GM18526 (cell line): Measurements from ENCODE around the gene LY9.

Experiments used
- POLR2A ChIP-seq: IDR thresholded peaks from 3 replicates; pipeline ENCODE4 v1.6.1; 2011; ENCODE audit not compliant: insufficient read length; ENCODE audit errors: extremely low read depth

Gene LY9

GRCh38 chr1:160859166-160859565, 63.2 kb downstream of the LY9 start:
- TF ChIP-seq POLR2A: no peak

DNA sequence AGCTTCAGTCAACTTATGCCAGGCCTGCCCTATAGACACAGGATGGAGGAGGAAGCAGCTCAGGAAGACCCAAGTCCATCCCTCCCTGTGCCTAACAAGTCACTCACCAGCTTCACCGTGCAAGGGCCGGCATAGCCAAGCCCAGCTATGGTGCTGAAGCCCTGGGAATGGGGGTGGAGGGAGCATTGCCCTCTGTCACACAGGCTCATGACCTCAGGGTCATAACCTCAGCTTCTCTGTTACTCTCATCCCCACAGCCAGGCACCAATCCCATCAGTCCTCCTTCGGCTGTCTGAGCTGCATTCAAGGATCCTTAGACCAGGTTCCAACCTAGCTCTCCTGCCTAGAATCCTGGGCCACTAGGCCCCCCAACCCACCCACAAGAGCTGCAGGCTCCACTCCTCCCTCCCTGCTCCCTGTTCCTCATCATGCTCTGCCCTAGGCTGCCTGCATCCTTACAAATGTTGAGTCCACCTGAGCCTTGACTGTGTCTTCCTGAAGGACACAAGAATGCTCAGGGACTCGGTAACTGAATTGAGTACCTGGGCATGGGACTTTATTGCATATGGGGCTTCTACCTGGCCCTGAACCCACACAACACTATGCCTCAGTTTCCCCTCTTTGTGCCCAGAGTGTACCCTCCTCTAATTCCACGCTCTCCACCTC, 65.0 kb downstream of the LY9 start:
- no peak for TF ChIP-seq POLR2A

DNA sequence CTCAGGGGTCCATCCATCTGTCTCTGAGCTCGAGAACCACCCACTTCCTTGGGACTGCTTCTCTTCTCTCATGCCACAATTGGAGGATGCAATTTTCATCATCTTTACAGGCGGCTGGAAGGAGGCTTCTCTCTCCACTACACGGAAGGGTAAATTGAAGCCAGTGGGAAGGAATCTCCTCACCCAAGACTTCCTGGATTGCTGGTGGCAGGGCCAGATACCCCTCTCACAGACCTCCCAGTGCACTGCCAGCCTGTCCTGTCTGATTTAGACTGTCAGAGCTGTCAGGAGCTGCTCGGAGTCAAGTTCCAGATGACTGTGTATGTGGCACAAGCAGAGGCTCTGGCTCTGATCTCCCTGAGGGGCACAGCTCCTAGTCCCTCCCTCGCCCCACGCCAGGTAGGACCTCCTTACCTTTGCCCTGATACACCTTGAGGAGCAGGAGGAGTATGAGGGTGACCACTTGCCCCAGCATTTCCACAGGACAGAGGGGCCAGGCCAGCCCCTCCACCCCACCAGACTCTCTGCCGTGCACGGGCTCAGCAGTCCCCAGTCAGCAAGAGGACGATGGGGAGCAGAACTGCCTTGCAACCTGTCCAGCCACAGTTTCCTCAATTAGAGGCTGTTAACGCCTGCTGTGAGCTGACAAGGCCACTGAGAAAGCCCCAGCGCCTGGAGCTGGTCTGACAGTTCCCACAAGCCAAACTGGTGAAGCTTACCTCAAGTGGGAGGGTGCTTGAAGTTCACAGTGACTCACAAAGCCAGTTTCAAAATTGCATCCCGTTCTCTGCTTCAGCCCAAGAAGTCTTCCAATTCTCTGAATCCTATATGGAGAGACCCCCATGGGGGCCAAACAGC, 66.5 kb downstream of the LY9 start, which contains the start of gene CD244:
CD244 (minus strand) TSS at position 685 of the 858 bp plus-strand sequence; CDS start at position 475, 210 bp downstream.
- peak; percentile 13 for TF ChIP-seq POLR2A

DNA sequence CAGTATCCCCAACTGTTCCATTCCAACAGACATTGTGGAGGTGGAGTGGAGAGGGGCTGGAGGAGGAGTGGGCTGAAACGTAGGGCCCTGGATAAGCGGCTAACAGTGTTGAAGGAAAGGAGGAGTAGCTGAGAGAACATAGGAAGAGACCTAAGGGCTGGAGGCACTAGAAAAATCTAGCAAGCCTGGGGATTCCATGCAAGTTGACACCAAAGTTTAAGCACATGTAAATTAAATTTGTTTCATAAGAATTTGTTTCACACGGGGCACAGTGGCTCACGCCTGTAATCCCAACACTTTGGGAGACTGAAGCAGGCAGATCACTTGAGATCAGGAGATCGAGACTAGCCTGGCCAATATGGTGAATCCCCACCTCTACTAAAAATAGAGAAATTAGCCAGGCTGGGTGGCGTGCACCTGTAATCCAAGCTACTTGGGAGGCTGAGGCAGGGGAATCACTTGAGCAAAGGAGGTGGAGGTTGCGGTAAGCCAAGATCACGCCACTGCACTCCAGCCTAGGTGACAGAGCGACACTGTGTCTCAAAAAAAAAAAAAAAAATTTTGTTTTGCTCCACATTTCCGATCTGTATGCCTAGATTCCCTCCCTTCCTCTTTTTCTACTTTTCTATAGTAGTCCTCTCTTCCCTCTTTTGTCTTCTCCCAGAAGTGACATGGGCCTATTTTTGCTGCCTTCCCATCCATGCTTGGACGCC, 67.2 kb downstream of the LY9 start:
- TF ChIP-seq POLR2A: no peak

- no peak for TF ChIP-seq POLR2A
These were observed 67.8 kb downstream of the LY9 start for GRCh38 chr1:160863774-160864131.

DNA sequence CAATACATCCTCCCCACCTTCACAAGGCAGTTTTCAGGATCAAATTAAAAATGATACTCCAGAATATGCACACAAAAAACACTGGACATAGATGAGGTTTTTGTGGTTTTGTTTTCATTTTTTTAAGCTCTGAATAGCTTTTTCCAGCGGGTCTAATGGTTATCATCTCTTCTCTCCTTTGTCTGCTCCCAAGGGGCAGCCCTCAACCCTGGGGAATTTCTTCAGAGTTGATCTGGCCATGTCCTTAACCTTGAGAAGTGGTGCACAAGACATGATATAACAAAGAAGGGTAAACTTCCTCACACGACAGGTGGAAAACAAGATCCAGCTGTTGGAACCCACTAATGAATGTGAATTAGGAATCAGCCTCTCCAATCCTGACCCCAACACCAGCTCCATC, 68.2 kb downstream of the LY9 start:
- no peak for TF ChIP-seq POLR2A

DNA sequence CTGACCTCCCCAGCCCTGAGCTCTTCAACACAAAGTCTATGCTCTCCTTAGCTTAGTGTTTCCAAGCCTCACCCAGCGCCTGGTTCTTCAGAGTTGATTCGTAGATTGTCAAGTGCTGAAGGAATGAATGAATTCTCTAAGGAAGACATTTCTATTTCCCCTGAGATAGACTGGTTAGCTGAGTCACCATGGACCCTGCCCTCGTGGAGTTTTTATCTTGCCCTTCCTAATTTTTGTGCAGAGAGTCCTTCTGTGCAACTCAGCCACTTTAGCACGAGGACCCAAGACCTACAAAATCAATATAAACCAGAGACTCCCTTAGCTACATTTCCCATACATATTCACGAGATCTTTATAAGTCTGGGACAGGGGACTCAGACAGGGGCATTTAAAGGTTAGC, 69.4 kb downstream of the LY9 start:
- no peak for TF ChIP-seq POLR2A

GRCh38 chr1:160866001-160866694, 70.2 kb downstream of the LY9 start:
- no peak for TF ChIP-seq POLR2A

- no peak for TF ChIP-seq POLR2A
These were observed 70.8 kb downstream of the LY9 start for GRCh38 chr1:160866695-160867260.

- no peak for TF ChIP-seq POLR2A
These were observed 72.2 kb downstream of the LY9 start for GRCh38 chr1:160868141-160868540.

DNA sequence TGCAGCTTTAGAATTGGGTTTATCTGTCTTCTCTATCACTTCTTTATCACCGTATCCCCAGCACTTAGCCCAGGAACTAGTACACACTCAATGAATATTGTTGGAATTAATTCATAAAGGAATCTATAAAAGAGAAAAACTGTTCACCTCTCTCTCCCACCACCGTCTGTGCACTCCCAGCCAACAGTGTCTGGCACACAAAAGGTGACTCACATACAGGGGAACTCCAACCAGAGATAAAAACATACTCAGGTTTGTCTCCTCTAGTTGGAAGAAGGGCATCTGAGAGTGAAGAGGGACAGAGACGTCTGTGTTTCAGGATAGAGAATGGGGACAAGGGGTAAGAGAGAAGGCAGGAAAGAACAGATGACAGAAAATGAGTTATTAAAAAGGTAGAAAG, 79.0 kb downstream of the LY9 start:
- no peak for TF ChIP-seq POLR2A

DNA sequence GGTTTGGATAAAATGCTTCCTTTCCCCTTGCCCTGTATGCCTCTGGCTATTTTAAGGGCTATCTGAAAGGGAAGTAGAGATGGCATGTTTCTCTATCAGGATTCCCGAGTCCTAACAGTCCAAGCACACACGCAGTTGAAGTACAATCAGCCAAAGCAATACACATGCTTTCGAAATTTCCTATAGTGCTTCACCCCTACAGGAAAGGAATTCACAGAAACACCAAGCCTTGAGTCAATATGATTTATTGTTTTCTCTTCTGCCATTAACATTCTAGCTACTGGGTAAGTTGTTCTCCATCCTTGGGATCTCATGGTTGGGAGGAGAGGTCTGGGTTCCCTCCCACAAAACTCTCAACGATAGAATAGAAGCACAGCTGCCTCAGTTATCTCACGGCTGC, 80.3 kb downstream of the LY9 start:
- no peak for TF ChIP-seq POLR2A

DNA sequence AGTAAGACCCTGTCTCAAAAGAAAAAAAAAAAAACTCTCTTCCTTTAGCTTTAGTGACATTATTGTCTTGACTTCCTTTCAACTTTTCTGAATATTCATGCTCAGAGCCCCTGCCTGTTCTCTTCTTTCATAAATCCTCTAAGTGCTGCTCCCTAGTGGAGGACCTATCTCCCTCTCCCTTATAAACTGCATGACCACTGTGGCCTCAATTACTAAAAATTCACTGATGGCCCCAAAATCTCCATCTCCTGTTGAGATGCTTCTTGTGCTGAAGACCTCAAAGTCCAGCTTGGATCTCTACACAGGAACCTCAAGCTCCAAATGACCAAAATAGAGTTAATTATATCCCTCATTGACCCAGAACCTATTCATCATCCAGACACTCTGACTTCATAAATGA, 81.2 kb downstream of the LY9 start:
- TF ChIP-seq POLR2A: no peak
